ENCODE data around the gene BEND6.
"Not testable (repeated sequence)": the region's sequence is repeated elsewhere in the genome, so short reads cannot be mapped to it uniquely, and the experiment has no call there.

Gene BEND6

GRCh38 chr6:57033228-57033627 lies 78.3 kb downstream of the BEND6 start:
- Histone ChIP-seq H3K4me2 (no peak overlapping the region), H2AFZ (ENCODE audit: low read depth) (no peak overlapping the region), H3K4me3 (IDR thresholded peaks at IDR 0.05; ENCODE audit: insufficient read depth, low read depth, low read length) (no peak overlapping the region)

GRCh38 chr6:57035549-57035948 lies 80.6 kb downstream of the BEND6 start:
- peaks cover 70% of the 10 kb centered on the region for H3K4me1 ChIP-seq (ENCODE audit: low read depth, poor library complexity, severe bottlenecking)
- H3K27me3 ChIP-seq (ENCODE audit: insufficient read depth, low read depth) = no peaks in the 10 kb centered on the region
- no peaks in the 10 kb centered on the region for H3K36me3 ChIP-seq (ENCODE audit: insufficient read depth)
- no peak overlapping the region for H3K4me3 ChIP-seq (IDR thresholded peaks at IDR 0.05; ENCODE audit: insufficient read depth, low read depth, low read length)
- no peak overlapping the region; the same call in 1 of the 2 replicates for H3K4me2 ChIP-seq
- TF ChIP-seq CTCF (conservative IDR thresholded peaks at IDR 0.05; ENCODE audit: low read depth, low read length) = no peak
- no peaks in the 10 kb centered on the region for H4K20me1 ChIP-seq (ENCODE audit: insufficient read depth)
- no peak overlapping the region for H3K9ac ChIP-seq
- H2AFZ ChIP-seq (ENCODE audit: low read depth) = no peak overlapping the region
- H3K27ac ChIP-seq = peak overlapping the region; percentile 92; the same call in 1 of the 2 replicates
- no peaks in the 10 kb centered on the region for H3K79me2 ChIP-seq (ENCODE audit: insufficient read depth, low read depth)

More at GRCh38 chr6:57033228-57033627, 78.3 kb downstream of the BEND6 start:
- Histone ChIP-seq H3K9ac (no peak overlapping the region), H3K4me1 (ENCODE audit: low read depth, poor library complexity, severe bottlenecking) (peaks cover 47% of the 10 kb centered on the region), H3K27me3 (ENCODE audit: insufficient read depth, low read depth) (no peaks in the 10 kb centered on the region), H3K79me2 (ENCODE audit: insufficient read depth, low read depth) (no peaks in the 10 kb centered on the region), H4K20me1 (ENCODE audit: insufficient read depth) (no peaks in the 10 kb centered on the region), H3K27ac (no peak overlapping the region), H3K36me3 (ENCODE audit: insufficient read depth) (no peaks in the 10 kb centered on the region)
- TF ChIP-seq CTCF (conservative IDR thresholded peaks at IDR 0.05; ENCODE audit: low read depth, low read length) = no peak

DNA sequence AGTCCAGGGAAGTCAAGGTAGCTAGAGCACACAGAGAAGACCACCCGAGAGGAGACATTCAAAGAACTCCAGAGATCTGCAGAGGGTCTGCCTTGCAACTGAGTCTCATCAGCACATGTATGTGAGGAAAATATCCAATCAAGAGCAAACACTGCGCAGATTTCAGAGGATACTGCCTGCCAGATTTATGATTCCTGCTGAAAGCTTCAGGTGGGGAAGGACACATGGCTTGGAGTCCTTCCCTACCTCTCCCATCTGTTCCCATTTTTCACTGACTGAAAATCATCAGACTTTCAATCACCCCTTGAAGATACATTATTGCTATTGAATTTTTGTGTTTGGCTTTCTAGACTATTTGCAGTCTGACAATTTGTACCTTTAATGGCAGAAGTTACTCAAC lies 84.0 kb downstream of the BEND6 start:
- Histone ChIP-seq H3K36me3 (ENCODE audit: insufficient read depth) (no peaks in the 10 kb centered on the region), H3K4me1 (ENCODE audit: low read depth, poor library complexity, severe bottlenecking) (peaks cover 58% of the 10 kb centered on the region), H3K27me3 (ENCODE audit: insufficient read depth, low read depth) (no peaks in the 10 kb centered on the region), H2AFZ (ENCODE audit: low read depth) (peak overlapping the region; percentile 20), H3K4me3 (IDR thresholded peaks at IDR 0.05; ENCODE audit: insufficient read depth, low read depth, low read length) (no peak overlapping the region), H3K27ac (peak overlapping the region; percentile 92), H3K79me2 (ENCODE audit: insufficient read depth, low read depth) (no peaks in the 10 kb centered on the region), H3K4me2 (peak overlapping the region; percentile 84), H3K9ac (peak overlapping the region; percentile 44; the same call in 1 of the 2 replicates), H4K20me1 (ENCODE audit: insufficient read depth) (no peaks in the 10 kb centered on the region)
- TF ChIP-seq CTCF (conservative IDR thresholded peaks at IDR 0.05; ENCODE audit: low read depth, low read length) = no peak

- TF ChIP-seq CTCF (conservative IDR thresholded peaks at IDR 0.05; ENCODE audit: low read depth, low read length) = no peak; the same call in 1 of the 2 replicates
- H3K4me2 ChIP-seq = no peak overlapping the region
- H3K36me3 ChIP-seq (ENCODE audit: insufficient read depth) = no peaks in the 10 kb centered on the region
- no peak overlapping the region; the same call in 1 of the 2 replicates for H2AFZ ChIP-seq (ENCODE audit: low read depth)
- H3K9ac ChIP-seq = no peak overlapping the region
- no peaks in the 10 kb centered on the region for H3K79me2 ChIP-seq (ENCODE audit: insufficient read depth, low read depth)
- no peaks in the 10 kb centered on the region for H3K27me3 ChIP-seq (ENCODE audit: insufficient read depth, low read depth)
- no peak overlapping the region for H3K27ac ChIP-seq
- H3K4me3 ChIP-seq (IDR thresholded peaks at IDR 0.05; ENCODE audit: insufficient read depth, low read depth, low read length) = no peak overlapping the region
- peaks cover 53% of the 10 kb centered on the region for H3K4me1 ChIP-seq (ENCODE audit: low read depth, poor library complexity, severe bottlenecking)
- no peaks in the 10 kb centered on the region for H4K20me1 ChIP-seq (ENCODE audit: insufficient read depth)
These were observed 85.1 kb downstream of the BEND6 start for GRCh38 chr6:57040011-57040410.

DNA sequence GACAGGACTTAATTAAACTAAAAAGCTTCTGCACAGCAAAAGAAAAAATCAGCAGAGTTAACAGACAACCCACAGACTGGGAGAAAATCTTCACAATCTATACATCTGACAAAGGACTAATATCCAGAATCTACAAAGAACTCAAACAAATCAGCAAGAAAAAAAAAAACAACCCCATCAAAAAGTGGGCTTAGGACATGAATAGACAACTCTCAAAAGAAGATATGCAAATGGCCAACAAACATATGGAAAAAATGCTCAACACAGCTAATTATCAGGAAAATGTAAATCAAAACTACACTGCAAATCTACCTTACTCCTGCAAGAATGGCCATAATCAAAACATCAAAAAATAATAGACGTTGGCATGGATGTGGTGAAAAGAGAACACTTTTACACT lies 89.2 kb downstream of the BEND6 start:
- H4K20me1 ChIP-seq (ENCODE audit: insufficient read depth); H2AFZ ChIP-seq (ENCODE audit: low read depth); H3K27ac ChIP-seq; H3K27me3 ChIP-seq (ENCODE audit: insufficient read depth, low read depth); H3K36me3 ChIP-seq (ENCODE audit: insufficient read depth); H3K4me3 ChIP-seq (IDR thresholded peaks at IDR 0.05; ENCODE audit: insufficient read depth, low read depth, low read length); H3K9ac ChIP-seq; H3K4me2 ChIP-seq: not testable (repeated sequence)
- Histone ChIP-seq H3K79me2 (ENCODE audit: insufficient read depth, low read depth) (peaks cover 13% of the 10 kb centered on the region), H3K4me1 (ENCODE audit: low read depth, poor library complexity, severe bottlenecking) (peaks cover 34% of the 10 kb centered on the region)
